AG04449 (cell line): ENCODE measurements around the gene FOXK2.

Source experiments
- CTCF ChIA-PET: fragments of 350-600 bp; formaldehyde crosslinking; extraction: SDS; loops from one replicate; lab custom pipeline; 2021; ENCODE audit warnings: antibody characterized with exemption; lab: Yijun Ruan, JAX
- POLR2A ChIA-PET: fragments of 400-600, 350-600 bp; formaldehyde crosslinking; extraction: SDS; loops from one replicate; lab custom pipeline; 2020; ENCODE audit warnings: antibody characterized with exemption, inconsistent platforms; lab: Yijun Ruan, JAX
- DNase-seq: peaks from one replicate; pipeline ENCODE4 v3.0.0-alpha.2; 2010; ENCODE audit warnings: low read depth, low spot score
- H3K4me3 ChIP-seq: 2 replicates; pipeline ENCODE4 v1.5.1; 2011; ENCODE audit warnings: low read depth, mild to moderate bottlenecking, control low read depth, low read length
- CTCF ChIP-seq: IDR thresholded peaks from one replicate; pipeline ENCODE4 v1.5.1; 2011; ENCODE audit warnings: mild to moderate bottlenecking, moderate library complexity, low read length, control low read depth, inconsistent platforms; ENCODE audit not compliant: insufficient read depth; ENCODE audit errors: missing control alignments

FOXK2 gene

DNA sequence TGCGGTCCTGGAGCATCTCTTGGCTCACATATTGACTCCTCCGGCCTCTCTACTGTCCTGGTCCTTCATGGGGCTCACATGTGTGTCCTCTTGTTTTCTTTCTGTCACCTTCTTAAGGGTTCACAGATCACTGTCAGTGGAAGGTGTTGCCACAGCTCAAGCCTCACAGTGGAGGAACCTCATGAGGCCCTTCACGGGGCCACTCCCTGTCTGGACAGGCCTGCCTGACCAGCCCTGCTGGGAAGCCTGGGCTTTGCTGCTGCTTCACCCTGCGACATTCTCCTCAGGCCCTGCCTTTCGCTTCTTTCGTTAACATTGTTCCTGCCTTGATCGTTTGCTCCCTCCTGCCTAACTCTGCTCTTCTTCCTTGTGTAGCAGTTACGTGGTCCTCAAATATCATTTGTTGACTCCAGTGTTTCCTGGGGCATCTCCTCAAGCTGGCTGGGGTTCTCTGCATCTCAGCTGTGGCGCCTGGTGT, 72.8 kb downstream of the FOXK2 start:
- no peak for TF ChIP-seq CTCF
- CTCF ChIA-PET: interaction anchor here (1.0 to 2.0 kb wide), 2 partner anchors 13 to 38 kb away, joined by 3 to 6 read pairs; no protein-coding TSS in a partner anchor
- POLR2A ChIA-PET: no interaction called here
- H3K4me3 ChIP-seq: no peak overlapping the region
- DNase-seq: no peak

- POLR2A ChIA-PET: no interaction called here
- peak overlapping the region; percentile 65 for H3K4me3 ChIP-seq
- CTCF ChIA-PET: no interaction called here
- no peak for DNase-seq
- no peak for TF ChIP-seq CTCF
Measured at GRCh38 chr17:82592767-82593589, 73.4 kb downstream of the FOXK2 start.

- DNase-seq: no peak
- H3K4me3 ChIP-seq: peak overlapping the region; percentile 65
- CTCF ChIA-PET: no interaction called here
- POLR2A ChIA-PET: no interaction called here
- TF ChIP-seq CTCF: no peak
Measured at GRCh38 chr17:82593590-82594087, 74.1 kb downstream of the FOXK2 start.

GRCh38 chr17:82594571-82594970, 75.0 kb downstream of the FOXK2 start:
- H3K4me3 ChIP-seq: no peak overlapping the region
- CTCF ChIA-PET: no interaction called here
- no peak for DNase-seq
- POLR2A ChIA-PET: no interaction called here
- TF ChIP-seq CTCF: no peak

DNA sequence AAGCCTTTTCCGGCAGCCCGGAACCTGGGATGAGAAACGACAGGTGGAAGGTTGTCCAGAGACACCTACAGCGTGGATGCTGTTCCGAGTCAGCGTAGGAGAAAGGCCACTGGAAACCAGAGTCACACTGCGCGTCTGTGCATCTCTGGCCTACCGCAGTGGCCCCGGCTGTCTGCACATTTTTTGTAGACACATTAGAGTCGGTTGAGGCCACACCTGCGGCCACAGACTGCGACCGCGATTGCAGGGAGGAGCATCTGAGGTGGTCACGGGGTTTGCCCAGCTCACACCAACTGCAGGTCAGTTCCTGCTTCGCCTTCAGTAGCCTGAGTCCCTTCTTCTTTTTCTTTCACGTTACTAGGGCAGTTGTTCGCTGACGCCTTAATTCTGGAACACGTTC, 76.4 kb downstream of the FOXK2 start:
- H3K4me3 ChIP-seq: no peak overlapping the region
- TF ChIP-seq CTCF: no peak
- no peak for DNase-seq
- ChIA-PET POLR2A (no interaction called here), CTCF (no interaction called here)

DNA sequence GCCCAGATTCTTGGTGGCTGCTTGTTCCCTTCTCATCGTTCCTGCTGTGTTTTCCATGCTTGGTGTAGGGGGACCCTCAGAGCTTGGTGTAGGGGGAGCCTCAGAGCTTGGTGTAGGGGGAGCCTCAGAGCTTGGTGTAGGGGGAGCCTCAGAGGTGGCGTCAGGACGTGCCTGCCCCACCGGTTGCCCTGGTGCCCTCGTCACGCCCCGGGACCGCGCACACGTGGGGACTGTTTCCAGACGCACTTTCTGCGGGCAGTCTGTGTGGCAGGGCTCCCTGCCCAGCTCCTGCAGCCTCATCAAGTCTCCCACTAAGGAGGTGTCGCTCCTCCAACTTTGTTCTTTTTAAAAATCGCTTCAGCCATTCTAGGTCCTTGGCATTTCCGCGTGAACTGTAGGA, 76.8 kb downstream of the FOXK2 start:
- no peak for TF ChIP-seq CTCF
- DNase-seq: no peak
- H3K4me3 ChIP-seq: no peak overlapping the region
- ChIA-PET CTCF (no interaction called here), POLR2A (no interaction called here)
